Mucosa of rectum (tissue), 2 donors: ENCODE measurements around the gene MID1.
"Not testable (repeated sequence)": the region's sequence is repeated elsewhere in the genome, so short reads cannot be mapped to it uniquely, and the experiment has no call there.

Source experiments
- H3K27ac ChIP-seq, 2 donors: one replicate each; pipeline ENCODE4 v1.7.0; 2013; ENCODE audit warnings: inconsistent platforms in 2 of 2, low read depth in 2 of 2, low read length in 2 of 2
- H3K27me3 ChIP-seq, 2 donors: one replicate each; pipeline ENCODE4 v1.7.0; 2013; ENCODE audit warnings: low read length in 2 of 2; ENCODE audit not compliant: control insufficient read depth in 2 of 2, insufficient read depth in 2 of 2
- H3K36me3 ChIP-seq, 2 donors: one replicate each; pipeline ENCODE4 v1.7.0; 2013; ENCODE audit warnings: low read length in 2 of 2; ENCODE audit not compliant: control insufficient read depth in 2 of 2, insufficient read depth in 2 of 2
- H3K4me1 ChIP-seq, 2 donors: one replicate each; pipeline ENCODE4 v1.7.0; 2013; ENCODE audit warnings: low read length in 2 of 2, mild to moderate bottlenecking in 1 of 2; ENCODE audit not compliant: control insufficient read depth in 2 of 2, insufficient read depth in 2 of 2
- H3K4me3 ChIP-seq, 2 donors: one replicate each; pipeline ENCODE4 v1.7.0; 2013; ENCODE audit warnings: low read length in 2 of 2
- H3K9ac ChIP-seq, 2 donors: one replicate each; pipeline ENCODE4 v1.7.0; 2013; ENCODE audit warnings: low read length in 2 of 2, low read depth in 1 of 2, mild to moderate bottlenecking in 1 of 2
- H3K9me3 ChIP-seq, 2 donors: one replicate each; pipeline ENCODE4 v1.7.0; 2013; ENCODE audit warnings: low read length in 2 of 2; ENCODE audit not compliant: control insufficient read depth in 2 of 2
- donor health status: healthy.
- donor health status: Normal muscosa, but diverticular disease.

Gene MID1

GRCh38 chrX:10598540-10598939, 21.8 kb downstream of the MID1 start:
- H3K27me3 ChIP-seq: no peaks in the 10 kb centered on the region
- no peak overlapping the region for H3K9ac ChIP-seq
- no peaks in the 10 kb centered on the region for H3K36me3 ChIP-seq
- no peaks in the 10 kb centered on the region for H3K9me3 ChIP-seq
- no peak overlapping the region for H3K27ac ChIP-seq
- peaks cover 0 to 4% of the 10 kb centered on the region in 2 donors for H3K4me1 ChIP-seq
- no peak overlapping the region for H3K4me3 ChIP-seq

- Histone ChIP-seq H3K27ac (no peak overlapping the region), H3K36me3 (no peaks in the 10 kb centered on the region), H3K4me1 (peaks cover 0 to 4% of the 10 kb centered on the region in 2 donors), H3K9me3 (no peaks in the 10 kb centered on the region), H3K9ac (no peak overlapping the region), H3K4me3 (no peak overlapping the region), H3K27me3 (no peaks in the 10 kb centered on the region)
These were observed 22.5 kb downstream of the MID1 start for GRCh38 chrX:10597871-10598270.

GRCh38 chrX:10591363-10592335, 28.7 kb downstream of the MID1 start:
- Histone ChIP-seq H3K9me3 (no peaks in the 10 kb centered on the region), H3K9ac (no peak overlapping the region), H3K27ac (no peak overlapping the region), H3K4me3 (no peak overlapping the region), H3K36me3 (no peaks in the 10 kb centered on the region), H3K4me1 (no peaks in the 10 kb centered on the region), H3K27me3 (no peaks in the 10 kb centered on the region)

GRCh38 chrX:10589787-10590186, 30.6 kb downstream of the MID1 start:
- H3K9me3 ChIP-seq, H3K9ac ChIP-seq, H3K36me3 ChIP-seq, H3K27me3 ChIP-seq, H3K4me1 ChIP-seq, H3K4me3 ChIP-seq, H3K27ac ChIP-seq: not testable (repeated sequence)

GRCh38 chrX:10589098-10589497, 31.3 kb downstream of the MID1 start:
- H3K4me3 ChIP-seq: no peak overlapping the region

GRCh38 chrX:10584882-10585281, 35.5 kb downstream of the MID1 start:
- not testable (repeated sequence) for H3K4me1 ChIP-seq, H3K9me3 ChIP-seq, H3K9ac ChIP-seq, H3K4me3 ChIP-seq, H3K27ac ChIP-seq, H3K36me3 ChIP-seq, H3K27me3 ChIP-seq

More at GRCh38 chrX:10589098-10589497, 31.3 kb downstream of the MID1 start:
- no peaks in the 10 kb centered on the region for H3K27me3 ChIP-seq
- no peak overlapping the region for H3K27ac ChIP-seq
- no peaks in the 10 kb centered on the region for H3K36me3 ChIP-seq
- no peaks in the 10 kb centered on the region for H3K4me1 ChIP-seq
- no peaks in the 10 kb centered on the region for H3K9me3 ChIP-seq
- H3K9ac ChIP-seq: no peak overlapping the region

- H3K9me3 ChIP-seq: no peaks in the 10 kb centered on the region
- no peaks in the 10 kb centered on the region for H3K4me1 ChIP-seq
- H3K27ac ChIP-seq: no peak overlapping the region
- H3K4me3 ChIP-seq: no peak overlapping the region
- H3K36me3 ChIP-seq: no peaks in the 10 kb centered on the region
- H3K27me3 ChIP-seq: no peaks in the 10 kb centered on the region
- no peak overlapping the region for H3K9ac ChIP-seq
These were observed 37.4 kb downstream of the MID1 start for GRCh38 chrX:10582945-10583344.

GRCh38 chrX:10582215-10582733, 38.1 kb downstream of the MID1 start:
- Histone ChIP-seq H3K9me3 (no peaks in the 10 kb centered on the region), H3K4me3 (no peak overlapping the region), H3K27ac (no peak overlapping the region), H3K9ac (no peak overlapping the region), H3K36me3 (no peaks in the 10 kb centered on the region), H3K4me1 (no peaks in the 10 kb centered on the region), H3K27me3 (no peaks in the 10 kb centered on the region)

- H3K4me3 ChIP-seq: no peak overlapping the region
- no peak overlapping the region for H3K27ac ChIP-seq
- no peaks in the 10 kb centered on the region for H3K27me3 ChIP-seq
- H3K36me3 ChIP-seq: no peaks in the 10 kb centered on the region
- no peaks in the 10 kb centered on the region for H3K9me3 ChIP-seq
- no peak overlapping the region for H3K9ac ChIP-seq
- no peaks in the 10 kb centered on the region for H3K4me1 ChIP-seq
These were observed 41.0 kb downstream of the MID1 start for GRCh38 chrX:10579112-10580011.

- Histone ChIP-seq H3K27ac (no peak overlapping the region), H3K4me1 (no peaks in the 10 kb centered on the region), H3K27me3 (no peaks in the 10 kb centered on the region), H3K9ac (no peak overlapping the region), H3K36me3 (no peaks in the 10 kb centered on the region), H3K4me3 (no peak overlapping the region), H3K9me3 (no peaks in the 10 kb centered on the region)
These were observed 41.9 kb downstream of the MID1 start for GRCh38 chrX:10578527-10578926.
